Measurements from ENCODE around the gene TUBE1. TPM values are rescaled to one million over a fixed set of nuclear protein-coding genes. Genes with fewer than 3 reads are reported as not detected.

TUBE1 gene
- total RNA-seq, 2 donors from 2014 or later = 17.1 to 34.8 TPM

GRCh38 chr6:112038756-112039430 is 48.4 kb downstream of the TUBE1 start:
- DNase-seq (no peak), ATAC-seq (no peak)
- Histone ChIP-seq H3K27ac (no peak overlapping the region), H3K9me3 (no peaks in the 10 kb centered on the region), H3K27me3 (no peaks in the 10 kb centered on the region), H3K4me1 (peaks cover 2% of the 10 kb centered on the region), H3K36me3 (replicated peaks in 1 of 2; ENCODE audit: insufficient read depth in 1 of 2, low read depth in 2 of 2) (no peaks in the 10 kb centered on the region), H3K4me3 (no peak overlapping the region)
- no peak for TF ChIP-seq POLR2A (IDR thresholded peaks at IDR 0.05)
- TF ChIP-seq, protein P1, sequence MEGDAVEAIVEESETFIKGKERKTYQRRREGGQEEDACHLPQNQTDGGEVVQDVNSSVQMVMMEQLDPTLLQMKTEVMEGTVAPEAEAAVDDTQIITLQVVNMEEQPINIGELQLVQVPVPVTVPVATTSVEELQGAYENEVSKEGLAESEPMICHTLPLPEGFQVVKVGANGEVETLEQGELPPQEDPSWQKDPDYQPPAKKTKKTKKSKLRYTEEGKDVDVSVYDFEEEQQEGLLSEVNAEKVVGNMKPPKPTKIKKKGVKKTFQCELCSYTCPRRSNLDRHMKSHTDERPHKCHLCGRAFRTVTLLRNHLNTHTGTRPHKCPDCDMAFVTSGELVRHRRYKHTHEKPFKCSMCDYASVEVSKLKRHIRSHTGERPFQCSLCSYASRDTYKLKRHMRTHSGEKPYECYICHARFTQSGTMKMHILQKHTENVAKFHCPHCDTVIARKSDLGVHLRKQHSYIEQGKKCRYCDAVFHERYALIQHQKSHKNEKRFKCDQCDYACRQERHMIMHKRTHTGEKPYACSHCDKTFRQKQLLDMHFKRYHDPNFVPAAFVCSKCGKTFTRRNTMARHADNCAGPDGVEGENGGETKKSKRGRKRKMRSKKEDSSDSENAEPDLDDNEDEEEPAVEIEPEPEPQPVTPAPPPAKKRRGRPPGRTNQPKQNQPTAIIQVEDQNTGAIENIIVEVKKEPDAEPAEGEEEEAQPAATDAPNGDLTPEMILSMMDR (IDR thresholded peaks at IDR 0.05) = no peak
- 64 to 67% methylated on average over 15 of the region's 15 CpGs for WGBS, 2 donors
- intact Hi-C loops (cut with DNase I) = no loop called here

GRCh38 chr6:112038268-112038667 is 49.0 kb downstream of the TUBE1 start:
- no peak for TF ChIP-seq POLR2A (IDR thresholded peaks at IDR 0.05)
- TF ChIP-seq, protein P1 (IDR thresholded peaks at IDR 0.05) = no peak
- no peaks in the 10 kb centered on the region for H3K9me3 ChIP-seq
- H3K4me3 ChIP-seq = no peak overlapping the region
- no peak for DNase-seq
- peak overlapping the region in 2 of 4 donors; percentile 8 to 26 for H3K27ac ChIP-seq
- no peaks in the 10 kb centered on the region for H3K27me3 ChIP-seq
- no peaks in the 10 kb centered on the region for H3K4me1 ChIP-seq
- WGBS, 2 donors = 53 to 65% methylated on average over 5 of the region's 5 CpGs
- no peaks in the 10 kb centered on the region for H3K36me3 ChIP-seq (replicated peaks in 1 of 2; ENCODE audit: insufficient read depth in 1 of 2, low read depth in 2 of 2)
- ATAC-seq = no peak
- intact Hi-C loops (cut with DNase I) = no loop called here

GRCh38 chr6:112037783-112038216 is 49.5 kb downstream of the TUBE1 start:
- Histone ChIP-seq H3K4me3 (no peak overlapping the region), H3K9me3 (no peaks in the 10 kb centered on the region), H3K4me1 (no peaks in the 10 kb centered on the region), H3K27me3 (no peaks in the 10 kb centered on the region), H3K27ac (peak overlapping the region in 2 of 4 donors; percentile 8 to 36), H3K36me3 (replicated peaks in 1 of 2; ENCODE audit: insufficient read depth in 1 of 2, low read depth in 2 of 2) (no peaks in the 10 kb centered on the region)
- TF ChIP-seq, protein P1 (IDR thresholded peaks at IDR 0.05) = no peak
- TF ChIP-seq POLR2A (IDR thresholded peaks at IDR 0.05) = no peak
- WGBS, 2 donors = 64 to 78% methylated on average over 7 to 8 of the region's 8 CpGs
- intact Hi-C loops (cut with DNase I) = no loop called here
- DNase-seq (peak; percentile 23 to 43 (median 30)), ATAC-seq (peak; percentile 65)

- DNase-seq = no peak
- Histone ChIP-seq H3K4me3 (no peak overlapping the region), H3K27me3 (no peaks in the 10 kb centered on the region), H3K36me3 (replicated peaks in 1 of 2; ENCODE audit: insufficient read depth in 1 of 2, low read depth in 2 of 2) (no peaks in the 10 kb centered on the region), H3K4me1 (peaks cover 8% of the 10 kb centered on the region), H3K27ac (no peak overlapping the region), H3K9me3 (no peaks in the 10 kb centered on the region)
- TF ChIP-seq, protein P1 (IDR thresholded peaks at IDR 0.05) = no peak
- no peak for TF ChIP-seq POLR2A (IDR thresholded peaks at IDR 0.05)
- intact Hi-C loops (cut with DNase I) = no loop called here
- 42 to 69% methylated on average over 4 of the region's 4 CpGs for WGBS, 2 donors
- ATAC-seq = no peak
Observed at GRCh38 chr6:112036088-112036637, 51.1 kb downstream of the TUBE1 start.

DNA sequence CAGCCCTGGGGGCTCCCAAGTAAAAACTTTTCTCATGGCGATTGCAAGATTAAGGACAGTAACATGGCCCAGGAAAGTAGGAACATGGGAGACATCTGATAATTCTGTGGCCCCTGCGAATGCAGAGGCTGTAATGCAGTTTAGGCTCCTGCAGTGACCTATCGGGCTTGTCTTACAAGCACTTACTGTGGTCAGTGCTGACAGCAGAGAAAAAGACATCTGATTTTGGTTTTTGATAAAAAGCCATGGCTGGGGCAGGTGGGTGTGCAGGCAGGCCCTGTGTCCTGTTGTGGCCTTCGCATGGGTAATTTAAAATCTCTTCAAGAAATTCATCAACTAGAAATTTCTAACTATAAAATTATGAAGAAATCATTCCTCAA is 52.7 kb downstream of the TUBE1 start:
- intact Hi-C loops (cut with DNase I) = no loop called here
- H3K4me1 ChIP-seq = peaks cover 8% of the 10 kb centered on the region
- ATAC-seq = no peak

More for the DNA sequence above, 52.7 kb downstream of the TUBE1 start:
- DNase-seq = no peak
- no peaks in the 10 kb centered on the region for H3K27me3 ChIP-seq
- no peaks in the 10 kb centered on the region for H3K9me3 ChIP-seq
- 76 to 77% methylated on average over 4 of the region's 4 CpGs for WGBS, 2 donors
- H3K4me3 ChIP-seq = no peak overlapping the region
- H3K36me3 ChIP-seq (replicated peaks in 1 of 2; ENCODE audit: insufficient read depth in 1 of 2, low read depth in 2 of 2) = no peaks in the 10 kb centered on the region
- no peak overlapping the region for H3K27ac ChIP-seq
- TF ChIP-seq, protein P1 (IDR thresholded peaks at IDR 0.05) = no peak
- no peak for TF ChIP-seq POLR2A (IDR thresholded peaks at IDR 0.05)

Measured in body of pancreas (tissue), 4 donors.